IPS-18c (cell line): ENCODE measurements around the gene ITSN1.
A peak's percentile ranks its signal among the peaks of the same experiment; 100 is the strongest.
"Not testable (repeated sequence)": the region's sequence is repeated elsewhere in the genome, so short reads cannot be mapped to it uniquely, and the experiment has no call there.

Source experiments
- H3K4me3 ChIP-seq: 2 replicates; pipeline ENCODE4 v1.7.0; 2013; ENCODE audit warnings: low read depth, mild to moderate bottlenecking, low read length, moderate library complexity; ENCODE audit not compliant: insufficient read depth
- H3K9me3 ChIP-seq: one replicate; pipeline ENCODE4 v1.6.1; 2013; ENCODE audit warnings: mild to moderate bottlenecking, low read length, moderate library complexity; ENCODE audit not compliant: control insufficient read depth, insufficient read depth

The ITSN1 gene

DNA sequence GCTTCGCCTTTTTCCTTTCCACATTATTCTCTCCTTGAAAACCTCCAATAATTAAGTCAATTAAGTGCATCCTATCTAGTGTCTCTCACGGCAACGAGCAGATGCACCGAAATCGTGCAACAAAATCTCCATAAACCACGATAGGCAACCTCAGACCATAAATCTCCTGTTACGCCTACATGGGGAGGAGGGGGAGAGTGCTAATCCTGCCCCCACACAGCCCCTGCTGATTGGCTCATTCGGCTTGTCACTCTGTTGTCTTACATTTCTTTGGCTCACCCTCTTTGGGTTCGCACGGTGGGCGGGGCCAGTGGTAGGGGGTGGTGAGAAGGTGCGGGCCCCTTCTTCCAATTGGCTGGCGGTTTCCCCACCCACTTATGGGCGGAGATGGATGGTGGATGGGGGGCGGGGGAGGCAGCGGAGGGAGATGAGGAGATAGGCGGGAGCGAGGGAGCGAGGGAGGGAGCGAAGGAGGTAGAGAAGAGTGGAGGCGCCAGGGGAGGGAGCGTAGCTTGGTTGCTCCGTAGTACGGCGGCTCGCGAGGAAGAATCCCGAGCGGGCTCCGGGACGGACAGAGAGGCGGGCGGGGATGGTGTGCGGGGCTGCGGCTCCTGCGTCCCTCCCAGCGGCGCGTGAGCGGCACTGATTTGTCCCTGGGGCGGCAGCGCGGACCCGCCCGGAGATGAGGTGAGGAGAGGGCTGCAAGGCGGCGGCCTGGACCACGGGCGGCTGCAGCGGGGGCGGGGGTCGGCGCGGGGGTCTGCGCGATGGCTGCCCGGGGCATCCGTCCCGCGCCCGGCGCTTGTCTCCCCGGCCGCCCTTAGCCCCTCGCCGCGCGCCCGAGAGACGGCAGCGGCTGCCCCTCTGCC, at the start of gene ITSN1:
ITSN1 (plus strand) TSS at position 475 of the 869 bp plus-strand sequence. CDS start 76,328 bp downstream, outside the sequence.
- peak within 1 kb of the TSS; percentile 86 for H3K4me3 ChIP-seq
- no peaks in the 10 kb centered on the region for H3K9me3 ChIP-seq

DNA sequence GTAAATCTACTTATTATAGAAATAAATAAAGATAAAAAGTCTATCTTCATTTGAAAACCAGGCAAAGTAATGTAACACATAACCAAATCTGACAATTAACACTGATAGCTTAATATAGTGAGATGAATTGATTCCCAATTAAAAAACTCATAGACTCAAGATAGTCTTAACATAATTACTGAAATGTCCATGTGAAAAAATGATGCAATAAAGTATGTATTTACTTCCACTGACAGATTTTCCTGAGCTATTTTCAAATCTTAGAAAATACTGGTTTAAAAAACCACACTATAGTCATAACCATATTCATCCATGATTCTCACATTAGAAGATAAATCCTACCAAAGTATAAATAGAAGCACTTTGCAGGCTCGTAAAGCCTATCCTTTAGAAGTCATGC, 44.2 kb upstream of the ITSN1 start:
- H3K4me3 ChIP-seq, result no peak overlapping the region
- H3K9me3 ChIP-seq, result no peaks in the 10 kb centered on the region

DNA sequence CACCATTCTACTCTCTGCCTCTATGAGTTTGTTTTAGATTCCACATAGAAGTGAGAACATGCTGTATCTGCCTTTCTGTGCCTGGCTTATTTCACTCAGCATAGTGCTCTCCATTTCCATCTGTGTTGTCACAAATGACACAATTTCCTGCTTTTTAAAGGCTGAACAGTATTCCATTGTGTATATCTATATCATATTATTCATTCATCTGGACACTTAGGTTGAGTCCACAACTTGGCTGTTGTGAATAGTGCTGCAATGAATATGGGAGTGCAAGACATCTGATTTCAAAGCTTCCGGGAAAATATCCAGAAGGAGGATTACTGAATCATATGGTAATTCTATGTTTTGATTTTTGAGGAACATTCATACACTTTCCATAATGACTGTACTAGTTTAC, 33.7 kb upstream of the ITSN1 start:
- Histone ChIP-seq H3K9me3 (no peaks in the 10 kb centered on the region), H3K4me3 (no peak overlapping the region)

DNA sequence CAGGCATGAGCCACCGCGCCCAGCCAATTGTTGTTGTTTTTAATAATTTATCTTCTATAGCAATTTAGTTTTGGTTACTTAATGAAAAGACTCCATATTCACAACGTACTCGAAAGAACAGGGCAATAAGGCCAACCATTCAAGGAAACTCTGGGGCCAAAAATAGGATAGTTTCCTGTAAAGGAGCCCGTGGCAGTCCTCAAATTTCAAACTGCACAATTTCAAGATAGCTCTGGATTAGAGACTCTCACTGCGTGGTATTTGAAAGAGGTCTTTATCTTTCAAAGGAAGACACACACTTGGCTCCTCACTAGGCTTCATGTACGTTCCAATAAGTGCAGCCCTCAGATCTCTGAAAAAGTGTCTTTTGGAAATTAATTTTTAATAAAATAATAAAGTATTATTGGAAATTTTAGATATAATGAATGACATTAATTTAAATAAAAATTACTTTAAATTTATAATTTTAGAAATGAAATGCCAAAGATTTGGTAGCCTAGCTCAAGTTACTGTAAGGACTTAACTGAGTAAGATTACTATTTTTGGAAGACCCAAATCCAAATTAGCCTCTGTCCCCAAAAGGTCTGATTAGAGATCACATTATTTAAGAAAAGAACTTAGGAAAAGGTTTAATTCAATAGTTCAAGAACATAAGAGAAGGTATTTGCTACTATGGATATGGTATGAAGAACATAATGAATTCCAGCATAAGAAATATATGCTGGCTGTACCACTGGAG, 31.1 kb upstream of the ITSN1 start:
- no peak overlapping the region for H3K4me3 ChIP-seq
- H3K9me3 ChIP-seq, result no peaks in the 10 kb centered on the region

DNA sequence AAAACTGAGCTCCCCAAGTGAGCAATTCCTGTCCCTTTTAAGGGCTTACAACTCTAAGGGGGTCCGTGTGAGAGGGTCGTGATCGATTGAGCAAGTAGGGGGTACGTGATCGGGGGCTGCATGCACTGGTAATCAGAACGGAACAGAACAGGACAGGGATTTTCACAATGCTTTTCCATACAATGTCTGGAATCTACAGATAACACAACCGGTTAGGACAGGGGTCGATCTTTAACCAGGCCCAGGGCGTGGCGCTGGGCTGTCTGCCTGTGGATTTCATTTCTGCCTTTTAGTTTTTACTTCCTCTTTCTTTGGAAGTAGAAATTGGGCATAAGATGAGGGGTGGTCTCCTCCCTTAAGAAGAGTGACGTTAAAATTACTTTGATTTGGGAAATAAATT, 24.7 kb upstream of the ITSN1 start:
- H3K9me3 ChIP-seq, H3K4me3 ChIP-seq: not testable (repeated sequence)

DNA sequence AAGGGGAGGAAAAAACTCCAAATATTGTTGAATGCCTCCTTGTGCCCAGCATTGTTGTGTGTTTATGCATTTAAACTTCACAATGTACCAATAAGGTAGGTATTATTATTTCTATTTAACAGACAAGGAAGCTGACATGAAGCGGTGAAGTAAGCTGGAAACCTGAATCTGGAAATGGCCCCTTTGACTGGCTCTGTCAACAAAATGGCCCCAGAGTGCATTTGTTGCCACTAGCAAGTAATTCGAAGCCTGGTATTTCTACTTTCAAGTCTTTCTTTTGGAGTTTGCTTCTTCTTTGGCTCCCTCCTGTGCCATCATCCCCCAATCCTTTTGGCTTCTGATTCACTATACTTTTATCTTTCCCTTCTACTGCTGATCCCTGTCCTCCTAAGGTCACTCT, 23.9 kb upstream of the ITSN1 start:
- no peak overlapping the region for H3K4me3 ChIP-seq
- no peaks in the 10 kb centered on the region for H3K9me3 ChIP-seq

DNA sequence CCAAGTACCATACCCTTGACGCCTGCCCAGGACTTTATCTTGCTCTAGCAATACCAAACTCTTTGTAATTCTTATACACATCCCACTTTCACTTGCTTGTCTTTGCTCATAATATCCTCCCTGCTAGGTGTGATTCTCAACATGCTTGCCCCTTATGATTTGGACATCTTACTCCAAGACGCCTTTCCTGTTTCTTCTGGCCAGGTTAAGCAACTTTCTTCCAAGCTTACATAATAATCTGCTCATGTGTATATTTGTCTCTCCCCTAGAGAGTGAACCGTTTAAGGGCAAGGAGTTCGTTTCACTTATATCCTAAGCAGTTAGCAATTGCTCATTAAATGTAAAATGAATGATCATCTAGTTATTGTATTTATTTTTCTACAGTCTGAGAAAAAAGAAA, 22.6 kb upstream of the ITSN1 start:
- Histone ChIP-seq H3K4me3 (no peak overlapping the region), H3K9me3 (no peaks in the 10 kb centered on the region)

DNA sequence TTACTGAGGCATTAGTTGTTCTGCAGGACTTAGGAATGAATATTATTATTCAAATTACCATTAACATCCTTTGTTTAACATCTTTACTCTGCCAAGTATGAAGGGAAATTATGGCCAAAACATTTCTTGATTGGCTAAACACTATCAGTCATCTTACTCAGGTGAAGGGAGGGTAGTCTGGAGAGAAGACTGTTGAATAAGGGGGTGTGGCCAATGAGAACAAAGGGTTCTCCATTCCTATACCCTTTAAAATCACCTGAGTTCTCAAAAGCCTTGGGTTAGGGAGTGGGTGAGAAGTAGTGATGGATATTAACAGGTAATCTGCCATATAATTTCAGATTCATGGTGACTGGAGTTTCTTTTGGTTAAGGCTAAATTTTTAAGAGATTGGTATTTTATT, 20.0 kb upstream of the ITSN1 start:
- H3K9me3 ChIP-seq, result no peaks in the 10 kb centered on the region
- H3K4me3 ChIP-seq, result no peak overlapping the region

DNA sequence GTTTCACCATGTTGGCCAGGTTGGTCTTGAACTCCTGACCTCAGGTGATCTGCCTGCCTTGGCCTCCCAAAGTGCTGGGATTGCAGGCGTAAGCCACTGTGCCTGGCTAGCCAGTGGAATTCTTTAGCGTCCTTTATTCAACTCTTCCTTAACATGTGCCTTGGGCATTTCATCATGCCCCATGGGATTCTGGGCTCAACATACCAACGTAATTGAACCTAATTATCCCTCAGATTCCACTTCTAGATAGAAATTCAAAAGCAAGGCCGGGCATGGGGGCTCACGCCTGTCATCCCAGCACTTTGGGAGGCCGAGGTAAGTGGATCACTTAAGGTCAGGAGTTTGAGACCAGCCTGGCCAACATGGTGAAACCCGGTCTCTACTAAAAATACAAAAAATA, 16.1 kb upstream of the ITSN1 start:
- H3K9me3 ChIP-seq, H3K4me3 ChIP-seq: not testable (repeated sequence)

DNA sequence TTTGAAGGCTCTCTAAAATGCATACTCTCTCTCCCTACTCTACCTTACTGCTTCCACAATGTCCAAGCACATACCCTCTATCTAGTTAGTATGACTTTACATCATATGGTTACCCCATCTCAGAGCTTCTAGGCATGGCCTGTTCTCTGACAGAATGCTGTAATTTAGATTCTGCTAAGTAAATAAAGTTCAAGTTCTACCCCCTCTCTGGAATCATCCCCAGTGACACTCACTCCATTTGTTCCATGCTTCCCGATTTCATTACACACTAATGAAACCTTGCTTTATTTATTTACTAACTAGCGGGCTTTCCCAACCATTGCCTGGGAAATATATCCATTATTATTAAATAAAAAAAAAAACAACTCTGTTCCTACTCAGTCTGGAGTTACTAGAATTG, 8.0 kb upstream of the ITSN1 start:
- Histone ChIP-seq H3K4me3 (no peak overlapping the region), H3K9me3 (peaks cover 2% of the 10 kb centered on the region)

DNA sequence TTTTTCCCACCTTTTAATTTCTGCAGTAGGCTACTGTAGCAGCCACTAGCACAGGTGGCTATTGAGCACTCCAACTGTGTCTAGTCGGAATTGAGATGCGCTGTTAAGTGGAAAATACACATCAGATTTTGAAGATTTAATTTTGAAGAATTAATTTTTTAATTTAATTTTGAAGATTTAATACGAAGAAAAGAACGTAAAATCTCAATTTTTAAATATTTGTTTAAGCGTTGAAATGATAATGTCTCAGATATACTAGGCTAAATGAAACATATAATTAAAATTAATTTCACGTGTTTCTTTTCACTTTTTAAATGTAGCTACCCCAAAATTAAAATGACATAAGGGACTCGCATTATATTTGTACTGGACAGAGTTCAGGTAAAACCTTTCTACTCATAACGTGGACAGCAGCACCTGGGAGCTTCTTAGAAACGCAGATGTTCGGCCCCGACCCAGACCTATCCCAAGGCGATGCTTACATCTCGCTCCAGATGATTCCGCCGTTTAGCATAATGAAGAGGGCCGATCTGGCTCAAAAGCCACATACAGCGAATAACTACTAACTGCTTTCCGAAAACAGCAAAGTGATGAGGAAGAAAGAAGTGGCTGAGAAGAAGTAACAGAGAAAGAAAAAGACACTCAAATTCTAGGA, 1.5 kb upstream of the ITSN1 start:
- peak overlapping the region; percentile 86 for H3K4me3 ChIP-seq
- no peaks in the 10 kb centered on the region for H3K9me3 ChIP-seq

DNA sequence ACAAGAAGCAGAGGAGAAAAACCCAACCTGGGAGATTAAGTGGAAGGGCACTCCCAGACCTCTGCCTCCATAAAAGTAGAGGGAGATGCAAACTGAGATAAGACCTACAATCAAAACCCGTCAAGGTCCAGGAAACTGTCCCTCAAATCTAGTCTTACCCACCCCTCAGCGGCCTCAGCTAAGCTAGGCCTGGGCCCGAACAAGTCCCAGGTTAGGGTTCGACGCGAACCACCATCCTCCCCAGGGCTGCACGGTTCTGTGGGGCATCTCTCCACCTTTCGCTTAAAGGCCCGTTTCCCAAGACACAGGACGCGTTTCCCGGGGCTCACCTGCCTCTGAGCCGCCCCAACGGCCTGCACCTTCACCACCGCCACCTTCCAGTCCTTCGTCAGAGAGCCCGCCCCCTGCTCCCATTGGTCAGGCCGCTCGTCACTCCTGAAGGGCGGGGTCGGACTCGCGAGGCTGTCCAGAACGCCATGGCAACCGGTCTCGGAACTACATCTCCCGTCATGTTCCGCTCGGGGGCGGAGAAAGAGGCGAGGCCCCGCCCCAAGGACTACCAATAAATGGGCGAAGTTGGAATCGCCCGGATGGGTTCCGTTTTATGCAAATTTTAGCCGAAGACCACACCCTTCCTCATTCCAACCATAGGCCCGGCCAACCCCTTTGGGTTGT, 812 bp upstream of the ITSN1 start, which contains the start of gene CRYZL1:
CRYZL1 (minus strand) TSS at position 390 of the 675 bp plus-strand sequence. CDS start 10,190 bp downstream, outside the sequence.
- H3K4me3 ChIP-seq, result peak within 1 kb of the TSS; percentile 86
- no peaks in the 10 kb centered on the region for H3K9me3 ChIP-seq

DNA sequence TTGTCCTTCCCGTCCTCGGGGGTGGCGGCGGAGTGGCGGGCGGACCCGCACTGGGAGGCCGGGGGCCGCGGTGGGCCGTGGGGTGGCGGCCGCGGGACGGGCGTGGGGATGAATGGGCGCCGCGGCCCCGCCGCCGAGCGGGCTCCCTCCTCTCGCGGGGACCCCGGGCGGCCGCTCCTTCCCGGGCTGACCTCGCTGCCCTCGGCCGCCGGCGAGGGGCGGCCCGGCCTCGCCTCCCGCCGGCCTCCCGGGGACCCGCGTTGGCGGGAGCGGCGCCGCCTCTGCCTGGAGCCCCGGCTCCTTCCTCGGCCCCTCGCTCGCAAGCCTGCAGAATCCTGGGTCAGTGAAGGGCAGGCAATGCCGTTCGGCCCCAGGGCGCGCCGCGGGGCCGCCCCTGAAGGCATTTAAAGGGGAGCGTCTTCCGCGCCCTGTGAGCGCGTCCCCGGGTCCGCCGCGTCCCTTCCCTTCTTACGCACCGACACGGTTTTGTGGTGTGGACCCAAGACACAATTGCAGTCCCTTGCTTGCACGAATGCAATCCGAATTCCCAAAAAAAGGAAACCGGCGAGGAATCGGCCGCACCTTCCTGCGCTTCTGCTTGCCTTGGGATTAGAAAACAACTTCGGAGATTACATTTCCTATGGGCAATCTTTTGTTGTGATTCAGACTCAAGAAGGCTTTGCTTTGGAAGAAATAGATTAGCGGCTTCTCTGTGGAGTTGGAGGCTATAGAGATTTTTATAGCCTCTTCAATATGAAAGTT, 776 bp downstream of the ITSN1 start:
- Histone ChIP-seq H3K4me3 (peak overlapping the region; percentile 83), H3K9me3 (no peaks in the 10 kb centered on the region)

DNA sequence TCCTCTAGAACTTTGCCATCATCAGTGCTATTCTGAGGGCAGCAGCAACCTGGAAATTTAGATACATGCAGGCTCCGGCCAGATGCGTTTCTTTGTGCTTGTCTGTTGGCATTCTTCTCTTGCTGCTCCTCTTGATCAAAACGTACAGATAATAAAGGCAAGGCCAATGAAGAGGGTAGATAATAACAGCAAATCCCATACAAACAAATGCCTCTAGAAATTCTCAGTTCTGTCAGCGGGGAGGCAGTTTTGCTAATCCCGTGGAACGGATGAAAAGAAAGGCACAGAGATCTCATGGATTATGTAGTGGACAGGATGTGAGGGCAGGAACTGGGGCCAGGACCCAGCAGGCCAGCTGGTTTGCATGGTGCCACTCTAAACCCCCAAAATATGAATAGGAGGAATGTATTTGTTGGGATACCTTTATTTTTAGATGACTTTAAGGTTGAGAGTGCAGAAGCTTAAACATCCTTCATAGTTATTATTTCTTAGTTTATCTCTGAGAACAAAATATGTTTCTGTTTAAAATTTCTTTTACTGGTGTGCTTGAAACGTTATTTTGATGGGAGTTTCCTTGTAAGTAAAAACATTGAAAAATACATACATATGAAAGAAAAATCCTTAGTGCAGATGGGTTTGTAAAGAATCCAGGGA, 1.5 kb downstream of the ITSN1 start:
- Histone ChIP-seq H3K9me3 (no peaks in the 10 kb centered on the region), H3K4me3 (peak overlapping the region; percentile 83)

DNA sequence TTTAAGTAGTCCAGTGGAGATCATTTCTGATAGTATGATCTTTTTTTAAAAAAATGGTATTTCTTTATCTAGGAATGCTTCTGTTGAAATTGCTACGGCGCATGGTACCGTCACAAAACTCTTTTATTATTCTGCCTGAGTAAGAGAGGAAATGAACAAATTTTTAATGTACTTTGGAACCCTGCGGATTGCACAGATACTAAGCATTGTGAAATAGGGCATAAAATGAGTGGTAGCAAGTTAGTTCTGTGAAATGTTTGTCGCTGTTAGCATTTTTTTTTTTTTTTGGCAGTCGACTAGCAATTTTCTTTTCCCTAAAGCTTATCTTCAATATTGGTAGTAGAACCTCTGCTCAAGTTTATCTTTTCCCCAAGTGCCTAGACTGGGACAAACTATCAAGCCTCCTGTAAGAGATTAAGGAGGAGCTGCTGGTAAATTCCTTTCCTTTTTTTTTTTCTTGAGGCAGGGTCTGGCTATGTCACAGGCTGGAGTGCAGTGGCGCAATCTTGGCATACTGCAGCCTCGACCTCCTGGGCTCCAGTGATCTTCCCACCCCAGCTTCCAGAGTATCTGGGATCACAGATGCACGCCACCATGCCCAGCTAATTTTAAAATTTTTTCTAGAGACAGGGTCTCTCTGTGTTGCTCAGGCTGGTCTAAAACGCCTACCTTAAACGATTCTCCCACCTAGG, 2.2 kb downstream of the ITSN1 start:
- H3K9me3 ChIP-seq, result no peaks in the 10 kb centered on the region
- no peak overlapping the region; the same call in 1 of the 2 replicates for H3K4me3 ChIP-seq

DNA sequence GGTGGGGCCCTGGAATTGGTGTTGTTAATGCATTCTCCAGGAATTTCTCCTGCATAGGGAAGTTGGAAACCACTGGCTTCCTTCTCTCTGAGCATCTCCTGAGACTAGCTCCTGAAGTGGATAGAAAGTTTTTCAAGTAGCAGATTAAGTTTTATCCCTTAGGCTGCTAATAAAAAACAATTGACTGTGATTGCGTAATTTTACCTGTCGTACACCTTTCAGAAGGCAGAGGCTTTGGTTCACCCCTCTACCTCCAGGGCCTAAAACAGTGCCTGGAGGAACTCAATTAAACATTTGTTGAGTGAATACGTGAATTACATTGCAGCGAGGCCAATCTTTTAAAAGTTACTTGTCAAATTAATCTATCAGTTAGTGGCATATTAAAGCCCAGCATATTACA, 3.4 kb downstream of the ITSN1 start:
- H3K9me3 ChIP-seq, result no peaks in the 10 kb centered on the region
- no peak overlapping the region for H3K4me3 ChIP-seq
